SH-SY5Y (cell line): ENCODE data around the gene POU2F1.

ENCODE experiments used
- GATA2 ChIP-seq: IDR thresholded peaks from 2 replicates; pipeline ENCODE4 v1.6.1; 2011; ENCODE audit warnings: mild to moderate bottlenecking, low read depth, low read length
- GATA3 ChIP-seq: IDR thresholded peaks from 2 replicates; pipeline ENCODE4 v1.6.1; 2011; ENCODE audit warnings: low read depth, mild to moderate bottlenecking, low read length, moderate library complexity

DNA sequence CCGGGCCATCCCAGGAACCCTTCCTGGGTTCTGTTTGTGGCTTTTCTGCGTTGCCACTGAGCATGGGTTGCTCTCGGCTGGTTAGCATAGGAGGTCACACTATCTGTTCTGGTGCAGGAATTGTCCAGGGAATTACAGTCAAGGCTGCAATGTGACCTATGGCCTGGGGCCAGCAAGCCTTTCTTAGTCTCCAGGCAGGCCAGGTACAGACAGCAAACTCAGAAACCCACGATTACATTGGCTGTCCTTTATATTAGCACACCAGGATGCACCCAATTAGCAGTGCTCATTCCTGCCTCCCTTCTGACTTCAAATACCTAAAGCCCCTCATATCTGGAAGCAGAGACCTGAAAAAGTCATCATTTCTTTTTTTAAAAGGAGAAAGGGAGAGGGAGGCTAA, 242.4 kb downstream of the POU2F1 start:
- TF ChIP-seq GATA2 = no peak
- no peak for TF ChIP-seq GATA3
